Stimulated activated CD4-positive, alpha-beta T cell treated with anti-CD3 and anti-CD28 coated beads, Interleukin-12 subunit alpha, Interleukin-12 subunit beta, amount 100 ng/mL, for 48 hours (primary cell): ENCODE results near the gene HOTAIR.

Source experiments
- DNase-seq, 3 donors: peaks; one replicate each; pipeline ENCODE4 v3.0.0-alpha.2; 2020; ENCODE audit warnings: low read depth in 2 of 3, low spot score in 1 of 3

HOTAIR gene

DNA sequence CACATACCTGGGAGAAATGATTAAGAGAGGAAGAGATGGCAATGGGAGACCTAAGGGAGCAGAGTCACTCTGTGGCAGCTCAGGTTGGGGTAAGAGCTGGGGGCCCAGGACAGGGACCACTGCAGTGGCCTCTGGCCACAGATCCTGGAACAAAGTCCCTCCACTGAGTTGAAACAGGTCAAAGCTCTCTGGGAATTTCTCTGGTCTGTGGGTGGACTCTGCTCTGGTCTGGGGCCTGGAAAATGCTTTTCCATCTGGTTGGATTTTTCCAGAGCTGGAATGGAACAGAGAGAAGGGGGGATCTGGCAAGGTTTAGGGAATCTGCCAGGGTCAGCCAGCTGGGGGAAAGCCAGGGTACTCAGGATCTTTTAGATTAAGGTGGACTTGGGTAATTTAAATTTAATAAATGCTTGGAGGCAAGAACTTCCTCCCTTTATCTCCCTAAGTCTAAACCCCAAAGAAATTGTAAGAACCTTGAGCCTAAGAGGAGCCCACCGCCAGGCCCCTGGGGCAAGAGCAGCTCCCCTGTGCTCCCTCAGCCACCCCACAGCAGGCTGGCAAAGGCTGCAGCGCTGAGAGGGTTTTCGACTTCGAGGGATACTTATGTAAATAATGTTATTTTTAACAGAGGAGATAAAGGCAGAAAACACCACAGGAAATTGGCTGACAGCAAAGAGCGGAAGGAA is 13.9 kb upstream of the HOTAIR start:
- no peak for DNase-seq

DNA sequence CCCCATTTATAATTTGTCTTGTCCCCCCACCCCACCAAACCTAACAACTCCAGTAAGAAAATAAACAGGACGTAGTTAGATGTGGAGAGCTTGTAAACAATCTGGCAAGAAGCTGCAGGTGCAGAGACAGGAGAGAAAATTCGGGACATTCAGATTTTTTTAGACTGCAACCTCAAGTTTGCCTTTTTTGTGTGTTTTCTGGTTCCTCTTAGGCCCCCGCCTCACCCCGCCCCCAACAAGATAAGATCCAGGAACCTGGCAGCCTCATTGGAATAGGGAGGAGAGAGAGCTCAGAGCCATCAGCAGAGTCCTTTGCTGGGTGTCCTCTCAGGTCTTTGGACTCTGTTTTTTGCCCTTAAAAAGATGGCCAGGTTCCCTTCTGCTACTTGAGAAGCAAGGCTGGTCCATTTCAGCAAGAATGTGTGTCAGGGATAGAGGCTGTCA is 13.1 kb upstream of the HOTAIR start:
- no peak for DNase-seq

DNA sequence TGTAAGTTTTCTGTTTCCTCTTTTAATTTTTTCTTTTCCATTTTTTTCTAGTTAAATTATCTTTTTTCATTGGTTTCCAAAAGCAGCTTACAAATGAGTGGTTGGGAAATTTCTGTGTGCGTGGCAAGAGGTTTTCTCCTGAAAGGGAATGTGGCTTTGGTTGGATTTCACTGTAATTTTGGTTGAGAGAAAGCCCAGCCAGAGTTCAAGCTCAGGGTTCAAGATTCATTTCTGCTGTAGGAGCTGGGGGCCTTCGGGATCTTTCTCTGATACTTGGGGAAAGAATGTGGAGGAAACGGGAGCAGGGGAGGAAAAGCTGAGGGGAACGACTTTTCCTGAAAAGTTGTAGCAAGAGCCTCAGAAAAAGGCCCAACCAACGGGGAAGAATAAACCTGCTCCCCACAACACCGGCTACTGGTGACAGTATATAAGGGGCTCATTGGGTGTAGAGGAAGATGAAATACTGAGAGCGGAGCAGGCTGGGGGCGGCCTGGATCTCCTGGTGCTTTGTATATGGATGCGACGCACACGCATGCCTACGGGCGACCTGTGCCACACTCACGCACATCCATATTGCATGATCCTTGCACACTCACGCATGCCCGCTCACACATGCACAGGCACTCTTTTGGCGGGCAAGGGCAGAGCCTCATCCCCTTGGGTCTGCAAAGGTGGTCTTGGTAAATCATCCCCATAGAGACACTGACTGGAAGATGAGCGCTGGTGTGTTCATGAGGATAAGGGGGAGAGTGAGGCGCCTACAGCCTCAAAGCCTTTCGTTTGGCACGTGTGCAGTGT is 12.1 kb upstream of the HOTAIR start:
- DNase-seq = no peak

DNA sequence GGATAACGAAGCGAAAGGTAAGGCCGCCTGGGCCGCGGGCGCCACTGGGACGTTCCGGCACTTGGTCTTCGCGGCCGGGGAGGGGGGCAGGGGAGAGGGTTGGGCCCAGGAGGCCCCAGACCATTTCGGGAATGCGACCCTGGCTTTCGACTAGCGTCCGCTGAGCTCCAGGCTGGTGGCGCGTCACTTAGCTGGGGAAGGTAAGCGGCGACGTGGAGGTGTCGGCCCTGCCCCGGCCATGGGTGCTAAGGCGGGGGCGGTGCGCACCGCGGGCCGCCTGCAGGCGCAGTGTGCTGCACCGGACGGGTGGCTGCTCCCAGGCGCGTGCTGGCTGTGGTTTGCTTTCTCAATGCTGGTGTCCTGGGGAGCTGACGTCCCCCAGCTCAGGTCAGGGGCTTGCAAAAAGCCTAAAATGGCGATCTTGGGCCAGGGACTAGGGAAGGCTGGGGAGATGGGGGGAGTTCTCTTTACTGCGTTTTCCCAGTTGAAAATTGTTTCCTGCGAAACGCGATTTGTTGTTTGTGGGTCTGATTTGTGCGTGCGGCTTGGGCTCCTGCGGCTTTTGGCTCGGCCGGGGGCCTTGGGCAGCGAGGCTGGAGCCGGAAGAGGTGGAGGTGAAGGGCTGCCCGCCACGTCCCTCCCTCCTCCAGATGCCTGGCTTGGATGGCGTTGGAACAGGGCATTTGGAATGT is 11.4 kb upstream of the HOTAIR start:
- DNase-seq = no peak

DNA sequence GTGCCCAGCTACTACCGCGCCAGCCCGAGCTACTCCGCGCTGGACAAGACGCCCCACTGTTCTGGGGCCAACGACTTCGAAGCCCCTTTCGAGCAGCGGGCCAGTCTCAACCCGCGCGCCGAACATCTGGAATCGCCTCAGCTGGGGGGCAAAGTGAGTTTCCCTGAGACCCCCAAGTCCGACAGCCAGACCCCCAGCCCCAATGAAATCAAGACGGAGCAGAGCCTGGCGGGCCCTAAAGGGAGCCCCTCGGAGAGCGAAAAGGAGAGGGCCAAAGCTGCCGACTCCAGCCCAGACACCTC is 10.9 kb upstream of the HOTAIR start:
- DNase-seq = no peak

DNA sequence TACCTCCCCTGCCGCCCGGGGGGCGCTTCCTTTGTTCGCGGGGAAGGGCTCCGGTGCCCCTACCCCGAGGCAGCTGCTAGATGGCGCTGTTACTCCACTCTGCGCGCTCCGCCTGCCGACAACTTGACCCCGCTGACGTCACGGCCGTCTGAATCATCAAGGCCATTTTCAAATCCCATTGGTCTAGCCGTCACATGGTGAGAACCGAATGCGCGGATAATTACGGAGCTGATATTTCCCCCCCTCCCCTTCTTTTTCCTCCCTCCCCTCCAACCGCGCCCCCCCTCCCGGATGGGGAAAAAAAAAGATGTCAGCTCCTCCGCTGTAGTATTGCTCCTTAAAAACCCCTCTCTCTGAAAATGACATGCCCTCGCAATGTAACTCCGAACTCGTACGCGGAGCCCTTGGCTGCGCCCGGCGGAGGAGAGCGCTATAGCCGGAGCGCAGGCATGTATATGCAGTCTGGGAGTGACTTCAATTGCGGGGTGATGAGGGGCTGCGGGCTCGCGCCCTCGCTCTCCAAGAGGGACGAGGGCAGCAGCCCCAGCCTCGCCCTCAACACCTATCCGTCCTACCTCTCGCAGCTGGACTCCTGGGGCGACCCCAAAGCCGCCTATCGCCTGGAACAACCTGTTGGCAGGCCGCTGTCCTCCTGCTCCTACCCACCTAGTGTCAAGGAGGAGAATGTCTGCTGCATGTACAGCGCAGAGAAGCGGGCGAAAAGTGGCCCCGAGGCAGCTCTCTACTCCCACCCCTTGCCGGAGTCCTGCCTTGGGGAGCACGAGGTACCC is 10.3 kb upstream of the HOTAIR start, which contains the start of gene HOXC10:
Gene HOXC10 (plus strand): TSS at position 246 of the 791 bp plus-strand sequence. CDS start 114 bp downstream, at position 360.
- peak; percentile 77 to 85 (median 81) for DNase-seq

DNA sequence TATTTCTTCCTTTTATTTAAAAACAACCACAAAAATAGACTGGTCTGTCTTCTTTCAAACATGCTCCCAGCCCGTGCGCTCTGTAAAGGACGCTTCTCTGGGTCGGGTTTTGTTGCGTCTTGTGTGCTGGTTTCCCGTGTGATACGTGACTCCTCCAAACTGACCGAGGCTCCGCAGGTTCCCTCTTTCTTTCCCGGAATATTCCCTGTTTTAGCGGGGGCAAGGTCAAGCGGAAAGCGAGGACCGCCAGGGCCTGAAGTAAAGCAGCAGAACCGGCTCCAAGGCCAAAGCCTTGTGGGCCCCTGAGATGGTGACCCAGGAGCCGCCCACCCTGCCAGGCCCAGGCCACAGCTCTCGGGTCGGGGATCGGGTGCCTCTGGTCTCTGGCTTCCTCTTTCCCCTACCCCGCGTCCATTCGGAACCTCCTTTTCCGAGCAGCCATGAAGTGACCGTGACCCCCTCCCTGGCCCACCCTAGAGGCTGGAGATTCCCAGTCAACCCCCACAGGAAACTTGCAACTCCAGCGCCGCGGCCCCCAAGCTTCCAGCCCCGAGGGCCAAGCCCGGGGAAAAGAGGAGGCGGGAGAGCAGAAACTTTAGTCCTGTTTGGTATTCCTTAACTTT is 9.3 kb upstream of the HOTAIR start:
- DNase-seq = no peak

DNA sequence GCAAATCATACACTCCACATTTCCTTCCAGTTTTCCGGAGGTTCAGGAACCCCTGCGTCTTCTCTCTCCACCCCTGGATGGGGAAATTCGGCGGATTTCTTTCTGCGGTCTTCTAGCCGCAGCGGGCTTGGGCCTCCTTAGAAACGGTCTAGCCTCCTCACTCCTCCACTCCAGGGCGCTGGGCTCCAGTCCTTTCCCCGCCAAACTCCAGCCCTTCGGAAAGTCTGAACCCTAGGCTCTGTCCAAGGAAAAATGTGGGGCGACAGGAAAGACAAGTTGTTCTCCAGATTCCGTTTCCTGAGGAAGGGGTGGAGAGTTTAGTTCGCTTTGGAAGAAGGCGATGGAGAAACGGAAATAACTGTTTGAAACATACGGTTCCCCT is 8.8 kb upstream of the HOTAIR start:
- DNase-seq = no peak

DNA sequence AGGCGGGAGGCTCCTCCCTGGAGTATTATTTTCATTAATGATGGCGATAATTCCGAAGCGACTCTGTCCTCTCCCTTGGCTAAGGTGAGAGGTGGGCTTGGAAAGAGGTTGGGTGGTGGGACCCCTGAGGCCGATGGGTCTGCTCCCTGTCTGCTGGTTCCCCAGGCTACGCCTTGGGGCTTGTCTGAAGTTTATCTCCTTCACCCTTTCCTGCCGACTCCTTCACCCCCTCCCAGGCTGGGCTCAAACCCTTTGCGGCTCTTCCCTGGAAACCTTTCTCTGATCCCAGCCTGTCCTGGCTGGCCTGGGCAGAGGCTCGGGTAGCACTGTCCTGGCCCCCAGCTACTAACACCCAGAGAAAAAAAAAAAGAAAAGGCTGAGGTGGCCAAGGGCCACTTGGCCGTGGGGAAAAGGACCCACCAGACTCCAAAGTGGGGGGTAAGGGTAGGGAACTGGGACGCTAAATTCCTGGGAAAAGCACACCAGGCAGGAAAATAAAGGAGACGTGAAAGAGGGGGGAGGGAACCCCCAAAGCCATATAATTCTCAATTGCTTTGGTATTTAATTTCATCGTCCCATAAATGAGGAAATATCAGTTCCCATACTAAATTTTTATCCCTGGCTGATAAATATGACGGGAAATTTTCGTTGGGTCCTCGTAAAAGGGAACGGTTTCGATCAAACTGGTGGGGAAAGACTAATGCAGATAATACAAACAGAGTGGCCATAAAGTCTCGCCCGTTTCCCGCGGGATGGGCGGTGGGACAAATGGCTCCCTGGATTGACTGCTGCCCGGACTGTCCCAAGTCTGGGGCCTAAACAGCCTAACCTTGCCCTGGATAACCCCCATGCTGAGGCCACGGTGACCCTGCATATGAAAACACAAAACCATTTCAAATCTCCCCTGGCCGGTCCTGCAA is 8.2 kb upstream of the HOTAIR start:
- no peak for DNase-seq

DNA sequence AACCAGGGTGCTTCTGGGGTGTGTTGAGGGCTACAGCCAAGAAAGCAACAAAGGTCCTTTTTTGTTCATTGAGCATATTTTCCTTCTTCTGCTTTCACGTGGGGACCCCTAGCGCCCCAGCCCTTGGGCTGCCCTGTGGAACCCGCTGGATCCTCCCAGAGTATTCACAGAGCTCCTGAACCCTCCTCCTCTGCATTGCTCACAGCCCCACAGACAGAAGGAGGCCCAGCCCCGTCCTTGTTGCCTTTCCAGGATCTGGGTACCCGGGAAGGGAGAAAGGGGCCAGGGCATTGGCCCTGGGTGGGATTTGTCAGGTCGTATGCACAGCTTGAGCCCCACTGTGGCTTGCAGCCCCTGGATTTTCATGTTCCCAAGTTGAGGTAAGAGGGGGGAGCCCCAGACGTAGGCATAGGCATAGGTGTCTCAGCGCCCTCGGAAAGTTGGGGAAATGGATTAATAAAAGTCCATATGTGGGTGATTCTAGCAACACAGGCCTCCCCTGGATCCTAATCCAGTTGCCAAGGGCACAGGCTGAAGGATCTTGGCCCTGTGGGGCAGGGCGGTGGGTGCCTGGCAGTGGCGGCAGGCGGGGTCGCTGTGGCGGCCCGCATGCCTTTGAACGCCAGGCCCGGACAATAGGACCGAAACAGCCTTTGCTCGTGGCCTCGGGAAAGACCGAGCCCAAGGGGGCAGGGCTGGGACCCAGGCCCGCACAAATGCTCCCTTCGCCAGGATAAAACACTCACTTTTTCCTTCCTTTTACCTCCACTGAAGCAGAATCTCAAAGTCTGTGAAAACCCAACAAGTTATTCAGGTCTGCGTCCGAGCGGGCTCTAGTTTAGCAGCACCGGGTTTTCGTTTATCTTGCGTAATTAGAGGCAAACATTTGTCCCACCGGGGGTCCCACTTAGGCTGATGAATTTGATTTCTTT is 7.1 kb upstream of the HOTAIR start:
- DNase-seq = no peak

DNA sequence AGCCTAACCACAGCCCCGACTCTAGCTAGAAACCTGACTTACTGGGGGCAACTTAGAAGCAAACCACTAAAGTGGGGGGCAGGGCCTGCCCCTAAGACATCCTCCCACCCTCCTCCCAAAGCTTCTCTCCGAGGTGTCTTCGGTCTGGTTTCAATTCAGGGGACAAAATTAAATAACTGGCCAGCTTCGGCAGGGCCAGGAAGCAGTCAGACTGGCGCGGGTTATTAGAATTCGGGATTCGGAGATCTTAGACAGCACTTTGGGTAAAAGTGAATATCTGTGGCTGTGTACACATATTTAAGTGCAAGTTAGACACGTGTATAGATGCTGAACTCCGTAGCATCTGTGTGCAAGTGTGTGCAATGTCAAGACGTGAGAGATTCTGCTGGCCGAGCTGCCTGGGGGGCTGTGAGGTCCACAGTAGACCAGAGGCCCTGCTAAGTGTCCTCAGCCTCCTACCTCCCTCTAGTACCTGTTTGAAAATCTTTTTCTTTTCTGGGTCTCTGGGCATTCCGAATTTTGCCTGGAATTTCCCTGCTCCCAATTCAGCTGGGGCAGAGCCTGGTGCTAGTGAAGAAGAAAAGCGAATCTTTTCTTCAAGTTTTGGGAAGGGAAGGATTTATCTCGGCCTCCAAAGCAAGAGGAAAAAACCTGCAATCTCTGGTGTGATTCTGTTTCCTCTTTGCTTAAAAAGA is 6.2 kb upstream of the HOTAIR start:
- no peak for DNase-seq

DNA sequence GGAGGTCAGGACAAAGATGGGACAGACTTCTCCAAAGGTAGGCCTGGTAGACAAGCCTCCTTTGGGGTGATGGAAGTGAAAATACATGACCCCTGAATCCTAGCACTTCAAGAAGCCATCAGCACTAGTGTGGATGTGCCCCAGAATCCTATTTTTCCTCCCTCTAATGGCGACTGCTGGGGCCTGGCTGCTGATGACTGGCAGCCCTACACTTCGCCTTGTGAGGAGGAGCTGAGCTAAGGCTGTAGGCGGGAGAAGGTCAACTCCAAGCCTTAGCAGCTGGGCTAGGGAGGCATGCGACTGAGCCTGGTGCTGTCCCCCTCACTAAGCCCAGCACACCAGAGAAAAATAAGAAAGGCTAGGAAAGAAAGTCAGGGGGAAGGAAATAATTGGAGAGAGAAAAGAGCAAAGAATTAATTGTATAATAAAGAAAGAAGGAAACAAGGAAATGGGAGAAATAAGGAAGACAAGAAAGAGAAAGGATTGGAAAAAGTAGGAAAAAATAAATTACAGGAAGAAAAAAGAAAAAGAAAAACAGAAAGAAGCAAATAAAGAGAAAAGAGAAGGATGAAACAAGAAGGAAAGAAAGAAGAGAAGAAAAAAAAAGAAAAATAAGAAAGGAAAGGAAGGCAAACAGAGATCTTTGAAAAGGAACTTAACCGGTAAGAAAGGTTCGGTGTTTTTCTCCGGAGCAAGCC is 5.5 kb upstream of the HOTAIR start:
- no peak for DNase-seq

DNA sequence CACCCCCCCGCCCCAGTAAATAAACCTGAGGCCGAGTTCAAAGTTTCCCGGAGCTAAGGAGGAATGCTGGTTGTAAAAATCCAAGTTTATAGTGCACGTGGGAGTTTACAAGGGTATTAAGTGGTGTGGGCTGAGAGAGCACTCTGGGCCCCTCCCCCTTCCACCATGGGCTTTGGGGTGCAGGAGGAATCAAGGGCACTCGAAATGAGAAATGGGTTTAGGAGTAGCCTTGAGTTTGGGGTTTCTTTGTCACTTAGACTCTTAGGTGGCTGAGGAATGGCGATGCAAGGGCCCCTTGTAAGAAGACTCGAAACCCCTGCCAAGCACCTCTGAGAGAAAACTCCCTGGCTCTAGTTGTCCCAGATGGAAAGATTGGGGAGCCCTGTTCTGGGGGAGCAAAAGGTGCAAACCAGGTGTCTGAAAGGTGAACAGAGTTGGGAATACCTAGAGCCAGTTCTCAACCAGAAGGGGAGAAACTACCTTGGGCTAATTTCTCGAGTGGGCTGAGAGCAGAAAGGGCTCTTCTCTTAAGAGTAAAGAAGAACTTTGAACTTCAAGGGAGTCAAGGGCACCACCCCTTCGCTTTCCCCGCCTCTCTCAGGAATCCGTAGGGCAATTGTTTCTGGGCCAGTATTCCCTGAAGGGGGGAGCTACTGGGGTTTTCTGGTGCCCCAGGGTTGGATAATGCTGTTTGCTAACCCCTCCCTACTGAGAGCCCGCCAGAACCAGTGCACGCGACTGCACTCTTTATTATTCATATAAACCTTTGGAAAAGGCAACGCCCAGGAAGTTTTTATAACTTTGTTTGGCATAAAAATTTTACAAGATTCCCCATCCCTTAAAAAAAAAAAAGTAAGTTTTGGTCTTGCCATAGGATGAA is 4.0 kb upstream of the HOTAIR start:
- no peak for DNase-seq

DNA sequence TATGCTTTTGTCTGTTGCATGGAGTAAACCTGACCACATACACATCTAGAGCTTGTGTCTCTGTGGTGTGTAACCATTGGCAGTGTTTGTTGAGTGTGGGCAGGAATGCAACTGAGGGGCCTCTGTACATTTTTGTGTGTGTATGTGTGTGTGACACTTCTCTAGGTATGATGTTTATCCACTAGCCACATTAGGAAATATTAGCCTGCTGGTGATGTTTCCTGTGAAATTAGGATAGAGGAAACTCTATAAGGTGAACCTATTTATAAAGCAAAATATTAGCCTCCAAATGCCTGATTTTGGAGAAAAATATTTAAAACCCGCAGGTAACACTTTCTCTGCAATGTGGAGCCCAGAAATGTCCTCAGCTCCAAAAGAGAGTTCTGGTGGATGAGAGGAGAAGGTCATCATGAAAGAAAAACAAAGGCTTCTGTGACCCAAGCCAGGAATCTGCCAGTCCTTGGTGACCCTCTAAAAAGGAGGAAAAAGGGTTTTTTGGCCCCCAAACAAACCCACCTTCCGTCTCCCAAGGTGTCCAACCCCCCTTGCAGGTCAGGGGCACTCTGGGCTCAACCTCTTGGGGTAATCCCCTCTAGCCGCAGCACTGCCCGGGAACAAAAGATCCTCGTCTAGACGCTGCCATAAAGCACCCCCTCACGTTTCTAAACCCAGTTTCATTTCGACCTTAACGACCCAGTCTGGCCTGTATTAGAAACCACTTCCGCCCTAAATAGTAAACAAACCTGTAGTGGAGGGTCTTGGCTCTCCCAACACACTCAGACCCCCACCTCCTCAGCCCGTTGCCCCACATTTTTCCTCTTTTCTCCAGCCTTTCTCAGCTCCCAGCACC is 3.1 kb upstream of the HOTAIR start:
- DNase-seq = no peak

DNA sequence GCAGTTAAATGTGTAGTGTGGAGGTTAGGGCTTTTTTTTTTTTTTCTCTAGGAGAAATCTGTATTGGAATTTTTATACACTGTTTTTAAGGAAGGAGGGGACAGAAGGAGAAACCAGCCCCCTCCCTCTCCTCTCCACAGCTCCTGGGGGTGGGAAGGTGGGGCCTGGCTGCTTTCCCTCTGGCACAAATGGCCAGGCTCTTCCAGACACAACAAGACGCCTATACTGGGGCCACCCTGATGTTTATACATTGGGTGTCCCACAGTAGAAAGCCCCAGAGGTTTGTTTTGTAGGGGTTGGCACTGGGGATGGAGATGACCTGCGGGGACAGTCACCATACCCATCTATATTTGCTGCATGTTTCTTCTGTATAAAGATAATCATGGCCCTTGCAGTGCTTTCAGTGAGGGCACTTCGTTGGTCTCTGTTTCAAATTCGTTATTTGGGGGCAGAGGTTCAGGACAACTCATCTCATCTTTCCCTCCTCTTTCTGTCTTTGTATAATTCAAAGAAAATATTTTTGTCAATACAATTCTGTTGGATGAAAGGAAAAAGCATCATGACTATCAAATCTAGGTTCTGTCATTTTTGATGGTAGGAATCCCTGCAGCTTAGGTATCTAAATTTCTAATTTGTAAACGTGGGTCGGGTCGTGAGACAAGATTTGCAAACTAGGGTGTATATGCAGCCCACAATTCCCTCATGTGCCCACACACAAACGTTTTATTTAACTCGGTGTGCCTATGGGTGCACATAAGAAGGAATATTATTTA is 2.3 kb upstream of the HOTAIR start:
- no peak for DNase-seq
